ENCODE measurements around the gene FASTKD2.

Gene FASTKD2

GRCh38 chr2:206837775-206838174 is 72.4 kb downstream of the FASTKD2 start:
- DNase-seq (ENCODE audit: low read depth): no peak

GRCh38 chr2:206838690-206839089 is 73.3 kb downstream of the FASTKD2 start:
- DNase-seq (ENCODE audit: low read depth): no peak

- DNase-seq (ENCODE audit: low read depth): no peak
These were observed 75.6 kb downstream of the FASTKD2 start for GRCh38 chr2:206840999-206841398.

Data from stimulated activated CD8-positive, alpha-beta memory T cell treated with anti-CD3 and anti-CD28 coated beads, Interleukin-7, amount 100 ng/mL, for 24 hours (primary cell).